H9 (cell line): ENCODE data around the gene LAIR1. TPM values are rescaled to one million over a fixed set of nuclear protein-coding genes. Genes with fewer than 3 reads are reported as not detected.

ENCODE experiments used
- DNase-seq: peaks from one replicate; pipeline ENCODE4 v3.0.0-alpha.2; 2017
- H2AFZ ChIP-seq: one replicate; pipeline ENCODE4 v1.6.1; 2013; ENCODE audit warnings: mild to moderate bottlenecking, low read length, control low read depth, moderate library complexity
- H2AK5ac ChIP-seq: 2 replicates; pipeline ENCODE4 v1.6.1; 2013; ENCODE audit warnings: low read length, control low read depth, mixed read lengths; ENCODE audit not compliant: insufficient read length
- H2BK120ac ChIP-seq: one replicate; pipeline ENCODE4 v1.6.1; 2013; ENCODE audit warnings: low read depth, mild to moderate bottlenecking, low read length, control low read depth, inconsistent platforms; ENCODE audit not compliant: poor library complexity, severe bottlenecking
- H2BK12ac ChIP-seq: 2 replicates; pipeline ENCODE4 v1.6.1; 2013; ENCODE audit warnings: low read length, control low read depth, mixed read lengths, low read depth; ENCODE audit not compliant: insufficient read length
- H2BK15ac ChIP-seq: 2 replicates; pipeline ENCODE4 v1.6.1; 2013; ENCODE audit warnings: low read depth, low read length, control low read depth
- H2BK20ac ChIP-seq: one replicate; pipeline ENCODE4 v1.6.1; 2013; ENCODE audit warnings: low read depth, mild to moderate bottlenecking, low read length, control low read depth, inconsistent platforms; ENCODE audit not compliant: poor library complexity, severe bottlenecking
- H2BK5ac ChIP-seq: 2 replicates; pipeline ENCODE4 v1.6.1; 2013; ENCODE audit warnings: low read length, control low read depth, mixed read lengths; ENCODE audit not compliant: insufficient read length
- H3K14ac ChIP-seq: 2 replicates; pipeline ENCODE4 v1.6.1; 2013; ENCODE audit warnings: low read length, control low read depth; ENCODE audit not compliant: insufficient read depth
- H3K18ac ChIP-seq: 2 replicates; pipeline ENCODE4 v1.6.1; 2013; ENCODE audit warnings: low read depth, mild to moderate bottlenecking, mixed read lengths, low read length, control low read depth; ENCODE audit not compliant: insufficient read length
- H3K23ac ChIP-seq: 2 replicates; pipeline ENCODE4 v1.6.1; 2013; ENCODE audit warnings: low read length, control low read depth, mixed read lengths, low read depth; ENCODE audit not compliant: insufficient read length
- H3K23me2 ChIP-seq: 2 replicates; pipeline ENCODE4 v1.6.1; 2013; ENCODE audit warnings: low read depth, mild to moderate bottlenecking, mixed read lengths, low read length, control low read depth; ENCODE audit not compliant: insufficient read length, poor library complexity, severe bottlenecking
- H3K27ac ChIP-seq: 2 replicates; pipeline ENCODE4 v1.5.1; 2013; ENCODE audit warnings: low read length, control low read depth, mixed read lengths, low read depth; ENCODE audit not compliant: insufficient read length
- H3K27me3 ChIP-seq: 2 replicates; pipeline ENCODE4 v1.6.1; 2013; ENCODE audit warnings: low read length, control low read depth, inconsistent platforms; ENCODE audit not compliant: insufficient read depth
- H3K4ac ChIP-seq: 2 replicates; pipeline ENCODE4 v1.6.1; 2013; ENCODE audit warnings: low read depth, mild to moderate bottlenecking, control low read depth, inconsistent platforms, low read length, moderate library complexity
- H3K4me1 ChIP-seq: 2 replicates; pipeline ENCODE4 v1.6.1; 2013; ENCODE audit warnings: low read length, control low read depth, inconsistent platforms; ENCODE audit not compliant: insufficient read depth
- H3K4me2 ChIP-seq: 2 replicates; pipeline ENCODE4 v1.6.1; 2013; ENCODE audit warnings: low read length, control low read depth, mixed read lengths; ENCODE audit not compliant: insufficient read length, insufficient read depth
- H3K56ac ChIP-seq: 2 replicates; pipeline ENCODE4 v1.6.1; 2013; ENCODE audit warnings: low read depth, mild to moderate bottlenecking, mixed read lengths, low read length, control low read depth; ENCODE audit not compliant: insufficient read length
- H3K79me1 ChIP-seq: 2 replicates; pipeline ENCODE4 v1.6.1; 2013; ENCODE audit warnings: low read depth, mild to moderate bottlenecking, moderate library complexity, low read length, control low read depth, inconsistent platforms; ENCODE audit not compliant: insufficient read depth, poor library complexity, severe bottlenecking
- H3K79me2 ChIP-seq: 2 replicates; pipeline ENCODE4 v1.6.1; 2013; ENCODE audit warnings: low read length, control low read depth, inconsistent platforms; ENCODE audit not compliant: insufficient read depth
- H3K9ac ChIP-seq: 2 replicates; pipeline ENCODE4 v1.6.1; 2013; ENCODE audit warnings: low read length, control low read depth, mixed read lengths; ENCODE audit not compliant: insufficient read length; ENCODE audit errors: extremely low read depth
- H3K9me3 ChIP-seq: one replicate; pipeline ENCODE4 v1.6.1; 2013; ENCODE audit warnings: low read depth, low read length, inconsistent platforms; ENCODE audit not compliant: control insufficient read depth
- H3T11ph ChIP-seq: one replicate; pipeline ENCODE4 v1.6.1; 2013; ENCODE audit warnings: mild to moderate bottlenecking, low read length, control low read depth, inconsistent platforms
- H4K20me1 ChIP-seq: one replicate; pipeline ENCODE4 v1.6.1; 2013; ENCODE audit not compliant: control insufficient read depth, insufficient read length, insufficient read depth
- H4K5ac ChIP-seq: 2 replicates; pipeline ENCODE4 v1.6.1; 2013; ENCODE audit warnings: low read depth, mild to moderate bottlenecking, mixed read lengths, low read length, control low read depth; ENCODE audit not compliant: insufficient read length
- H4K8ac ChIP-seq: replicated peaks from 2 replicates; pipeline ENCODE4 v1.6.1; 2013; ENCODE audit warnings: low read length, control low read depth, mixed read lengths, low read depth; ENCODE audit not compliant: insufficient read length
- H4K91ac ChIP-seq: 2 replicates; pipeline ENCODE4 v1.6.1; 2013; ENCODE audit warnings: low read depth, mild to moderate bottlenecking, moderate library complexity, mixed read lengths, low read length, control low read depth; ENCODE audit not compliant: insufficient read length
- H3K27ac Mint-ChIP-seq, 3 experiments: 2 replicates in 2 of 3; 3 replicates in 1 of 3; pipeline ENCODE4 v1.8.0; 2020 to 2021; ENCODE audit warnings: mixed read lengths in 3 of 3, mild to moderate bottlenecking in 1 of 3, moderate library complexity in 1 of 3
- H3K27me3 Mint-ChIP-seq: 2 replicates; pipeline ENCODE4 v1.8.0; 2021; ENCODE audit warnings: low read depth, mild to moderate bottlenecking, moderate library complexity, mixed read lengths
- H3K36me3 Mint-ChIP-seq, 3 experiments: 2 replicates in 2 of 3; 3 replicates in 1 of 3; pipeline ENCODE4 v1.8.0; 2020 to 2021; ENCODE audit warnings: low read depth in 3 of 3, mixed read lengths in 3 of 3; ENCODE audit not compliant: insufficient read depth in 1 of 3
- H3K4me1 Mint-ChIP-seq, 2 experiments: 2 replicates each; pipeline ENCODE4 v1.8.0; 2020; ENCODE audit warnings: mixed read lengths in 2 of 2
- H3K4me3 Mint-ChIP-seq, 2 experiments: 2 replicates in 1 of 2; 3 replicates in 1 of 2; pipeline ENCODE4 v1.8.0; 2020 to 2021; ENCODE audit warnings: mild to moderate bottlenecking in 2 of 2, mixed read lengths in 2 of 2, moderate library complexity in 1 of 2
- H3K9me3 Mint-ChIP-seq, 2 experiments: 2 replicates in 1 of 2; 3 replicates in 1 of 2; pipeline ENCODE4 v1.8.0; 2020; ENCODE audit warnings: mild to moderate bottlenecking in 2 of 2, mixed read lengths in 2 of 2, moderate library complexity in 1 of 2
- CTCF ChIP-seq: fragments of 200-600 bp; sonication (generic); conservative IDR thresholded peaks from 3 replicates; pipeline ENCODE4 v1.8.0; 2021; ENCODE audit warnings: antibody characterized with exemption, mild to moderate bottlenecking
- WGBS: extraction: QIAGEN DNeasy Blood & Tissue Kit; methylation state at CpG from one replicate; pipeline ENCODE4 v1.1.7; 2013; ENCODE audit warnings: missing lambda C conversion rate, low lambda C conversion rate, mixed read lengths; ENCODE audit not compliant: insufficient read length; ENCODE audit errors: extremely low coverage; 5-methylcytosine and 5-hydroxymethylcytosine counted together
- long read RNA-seq: library from polyadenylated mRNA; unstranded; transcript quantifications from one replicate; pipeline ENCODE4 v2.0.0, GENCODE V29; 2020
- total RNA-seq: library from RNA; stranded (reverse); gene quantifications from 2 replicates; pipeline ENCODE4 v1.2.1, GENCODE V29; 2021

The LAIR1 gene, protein sequence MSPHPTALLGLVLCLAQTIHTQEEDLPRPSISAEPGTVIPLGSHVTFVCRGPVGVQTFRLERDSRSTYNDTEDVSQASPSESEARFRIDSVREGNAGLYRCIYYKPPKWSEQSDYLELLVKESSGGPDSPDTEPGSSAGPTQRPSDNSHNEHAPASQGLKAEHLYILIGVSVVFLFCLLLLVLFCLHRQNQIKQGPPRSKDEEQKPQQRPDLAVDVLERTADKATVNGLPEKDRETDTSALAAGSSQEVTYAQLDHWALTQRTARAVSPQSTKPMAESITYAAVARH
- not detected in 2 replicates for total RNA-seq
- long read RNA-seq, partial matches to known transcripts = 0 of 1 reads
- long read RNA-seq, other reads (novel, unspliced or antisense) = 1 of 1 reads

GRCh38 chr19:54364775-54365257 is at the start of gene LAIR1:
Gene LAIR1, minus strand, starts transcription at chr19:54364931. Its CDS starts 127 bp downstream, at chr19:54364804.
- no peak for TF ChIP-seq CTCF
- Histone ChIP-seq H2BK120ac (no peak within 1 kb of the TSS), H2BK20ac (no peak within 1 kb of the TSS), H3T11ph (no peak within 1 kb of the TSS), H3K79me2 (no peaks in the 10 kb centered on the region), H3K9me3 (no peaks in the 10 kb centered on the region), H3K79me1 (no peaks in the 10 kb centered on the region), H2AFZ (no peak within 1 kb of the TSS), H3K9ac (no peak within 1 kb of the TSS), H4K91ac (no peak within 1 kb of the TSS), H3K23ac (no peak within 1 kb of the TSS), H2BK15ac (no peak within 1 kb of the TSS), H3K27ac (no peak within 1 kb of the TSS), H3K27me3 (no peaks in the 10 kb centered on the region), H4K8ac (no peak within 1 kb of the TSS), H2BK5ac (no peak within 1 kb of the TSS), H3K4me1 (no peaks in the 10 kb centered on the region; the same call in 1 of the 2 replicates), H3K18ac (no peak within 1 kb of the TSS), H3K4ac (no peak within 1 kb of the TSS), H3K56ac (no peak within 1 kb of the TSS), H4K5ac (no peak within 1 kb of the TSS), H3K4me2 (no peak within 1 kb of the TSS), H4K20me1 (no peaks in the 10 kb centered on the region), H3K23me2 (no peaks in the 10 kb centered on the region), H3K14ac (no peak within 1 kb of the TSS), H2BK12ac (no peak within 1 kb of the TSS), H2AK5ac (no peak within 1 kb of the TSS)
- Mint-ChIP-seq H3K36me3 (no peaks in the 10 kb centered on the region), H3K27me3 (peaks cover 22% of the 10 kb centered on the region), H3K4me3 (no peak within 1 kb of the TSS), H3K9me3 (peaks cover 0 to 56% of the 10 kb centered on the region in 2 experiments; a peak in 3 of 5 replicates), H3K4me1 (peaks cover 6 to 12% of the 10 kb centered on the region in 2 experiments), H3K27ac (no peak within 1 kb of the TSS; a peak in 1 of 7 replicates)
- no peak for DNase-seq
- no CpG with 5 or more reads among the region's 13 CpGs for WGBS
